Kidney glomerular epithelial cell (primary cell): ENCODE results near the gene ERVV-1.
A peak's percentile ranks its signal among the peaks of the same experiment; 100 is the strongest.
"Not testable (repeated sequence)": the region's sequence is repeated elsewhere in the genome, so short reads cannot be mapped to it uniquely, and the experiment has no call there.

Source experiments
- DNase-seq: peaks from one replicate; lab custom pipeline; 2025; lab: John Stamatoyannopoulos, UW

Gene ERVV-1, protein sequence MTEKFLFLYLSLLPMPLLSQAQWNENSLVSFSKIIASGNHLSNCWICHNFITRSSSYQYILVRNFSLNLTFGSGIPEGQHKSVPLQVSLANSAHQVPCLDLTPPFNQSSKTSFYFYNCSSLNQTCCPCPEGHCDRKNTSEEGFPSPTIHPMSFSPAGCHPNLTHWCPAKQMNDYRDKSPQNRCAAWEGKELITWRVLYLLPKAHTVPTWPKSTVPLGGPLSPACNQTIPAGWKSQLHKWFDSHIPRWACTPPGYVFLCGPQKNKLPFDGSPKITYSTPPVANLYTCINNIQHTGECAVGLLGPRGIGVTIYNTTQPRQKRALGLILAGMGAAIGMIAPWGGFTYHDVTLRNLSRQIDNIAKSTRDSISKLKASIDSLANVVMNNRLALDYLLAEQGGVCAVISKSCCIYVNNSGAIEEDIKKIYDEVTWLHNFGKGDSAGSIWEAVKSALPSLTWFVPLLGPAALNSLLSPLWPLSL

DNA sequence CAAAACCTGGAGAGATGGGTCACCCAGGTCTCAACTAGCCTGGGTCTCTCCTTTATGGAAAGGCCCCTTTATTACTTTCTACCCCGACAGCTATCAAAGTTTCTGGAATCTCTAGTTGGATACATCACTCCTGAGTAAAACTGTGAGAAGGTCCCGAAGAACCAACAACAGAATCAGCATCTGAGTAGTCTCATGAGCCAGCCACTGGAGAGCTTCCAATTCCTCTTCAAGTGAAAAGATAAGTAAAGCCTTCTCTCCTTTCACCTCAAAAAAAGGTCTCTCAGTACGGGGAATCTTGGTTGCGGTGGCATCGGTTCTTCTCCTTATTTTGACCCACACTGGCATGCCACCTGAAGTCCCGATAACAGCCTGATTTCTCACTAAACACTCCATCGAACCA lies at the start of gene ERVV-1:
ERVV-1 (plus strand) TSS at position 301 of the 400 bp plus-strand sequence. CDS start 170 bp downstream, outside the sequence.
- DNase-seq = no peak

DNA sequence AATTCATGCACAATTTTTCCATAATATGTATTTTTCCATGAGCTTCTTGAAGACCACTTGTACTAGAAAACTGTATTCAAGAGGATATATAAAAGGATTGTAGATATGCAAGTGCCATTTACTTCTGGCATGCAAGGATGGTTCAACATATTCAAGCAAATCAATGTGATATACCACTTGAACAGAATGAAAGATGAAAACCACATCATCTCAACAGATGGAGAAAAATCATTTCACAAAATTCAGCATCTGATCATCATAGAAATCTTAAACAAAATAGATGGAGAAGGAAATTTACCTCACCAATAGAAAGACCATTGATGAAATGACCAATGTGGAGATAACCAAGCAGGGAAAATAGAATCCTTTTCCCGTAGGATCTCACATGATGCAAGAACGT lies 45.9 kb upstream of the ERVV-1 start:
- DNase-seq = no peak

DNA sequence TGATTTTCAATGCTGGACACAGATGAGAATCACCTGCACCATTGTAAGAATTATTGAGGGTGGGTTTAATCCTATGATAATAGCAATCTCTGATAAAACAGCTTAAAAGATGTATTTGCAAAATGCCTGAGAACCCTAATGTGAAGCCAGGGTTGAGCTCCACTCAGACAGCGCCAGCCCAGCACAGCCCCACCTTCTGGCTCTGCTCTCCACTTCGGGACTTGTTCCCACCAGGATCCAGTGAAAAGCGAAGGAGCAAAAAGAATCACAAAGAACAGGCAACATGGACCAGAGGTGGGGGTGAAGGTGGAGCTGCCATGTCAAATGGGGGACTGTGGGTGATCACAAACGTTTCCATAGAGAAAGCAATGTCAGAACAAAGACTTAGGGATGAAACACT lies 32.4 kb upstream of the ERVV-1 start:
- DNase-seq = no peak

DNA sequence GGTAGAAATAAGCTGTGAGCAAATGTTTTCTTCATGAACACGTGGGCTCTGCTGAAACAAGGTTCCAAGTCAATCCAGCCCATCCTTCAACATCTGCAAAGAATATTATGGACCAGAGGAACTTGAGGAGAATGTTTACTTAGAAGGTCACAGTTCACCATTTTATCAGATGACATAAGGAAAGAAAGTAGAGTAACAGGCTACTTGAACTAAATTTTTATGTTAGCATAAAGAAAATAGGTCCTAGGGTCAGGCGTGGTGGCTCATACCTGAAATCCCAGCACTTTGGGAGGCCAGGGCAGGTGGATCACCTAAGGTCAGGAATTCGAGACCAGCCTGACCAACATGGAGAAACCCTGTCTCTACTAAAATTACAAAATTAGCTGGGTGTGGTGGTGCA lies 30.6 kb upstream of the ERVV-1 start:
- not testable (repeated sequence) for DNase-seq

DNA sequence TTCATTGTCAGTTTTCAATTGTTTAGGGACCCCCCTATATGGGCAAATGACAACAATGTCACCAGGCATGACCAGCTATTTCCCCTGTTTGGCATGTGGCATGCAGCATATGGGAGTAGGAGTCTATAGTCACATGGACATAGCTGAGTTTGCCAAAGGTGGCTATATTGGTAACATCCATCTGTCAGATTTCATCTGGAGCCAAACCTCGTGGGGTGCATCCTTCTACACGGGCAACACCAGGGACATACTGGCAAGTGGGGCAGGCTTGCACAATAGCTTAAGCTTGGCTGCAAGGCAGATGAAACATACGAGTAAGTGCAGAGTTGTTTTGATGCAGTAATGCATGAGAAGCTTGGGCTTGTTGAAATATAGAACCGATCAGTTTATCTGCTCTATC lies 26.5 kb upstream of the ERVV-1 start:
- no peak for DNase-seq

DNA sequence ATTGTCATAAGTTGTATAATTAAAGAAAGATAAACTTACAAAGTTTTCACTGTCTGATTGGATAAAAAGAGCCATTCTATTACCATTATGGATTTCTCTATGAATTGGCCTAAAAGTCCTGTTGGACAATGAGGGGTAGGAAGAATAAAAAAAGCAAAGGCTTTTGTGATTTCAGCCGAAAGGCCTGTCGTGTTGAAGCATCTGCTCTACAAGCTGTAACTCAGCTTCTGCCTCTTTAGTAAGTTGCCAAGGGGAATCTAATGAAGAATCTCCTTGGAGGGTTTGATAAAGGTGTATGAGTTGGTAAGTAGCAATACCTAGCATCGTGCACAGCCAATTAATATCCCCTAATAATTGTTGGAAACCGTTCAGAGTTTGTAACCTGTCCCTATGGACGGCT lies 25.2 kb upstream of the ERVV-1 start:
- no peak for DNase-seq

DNA sequence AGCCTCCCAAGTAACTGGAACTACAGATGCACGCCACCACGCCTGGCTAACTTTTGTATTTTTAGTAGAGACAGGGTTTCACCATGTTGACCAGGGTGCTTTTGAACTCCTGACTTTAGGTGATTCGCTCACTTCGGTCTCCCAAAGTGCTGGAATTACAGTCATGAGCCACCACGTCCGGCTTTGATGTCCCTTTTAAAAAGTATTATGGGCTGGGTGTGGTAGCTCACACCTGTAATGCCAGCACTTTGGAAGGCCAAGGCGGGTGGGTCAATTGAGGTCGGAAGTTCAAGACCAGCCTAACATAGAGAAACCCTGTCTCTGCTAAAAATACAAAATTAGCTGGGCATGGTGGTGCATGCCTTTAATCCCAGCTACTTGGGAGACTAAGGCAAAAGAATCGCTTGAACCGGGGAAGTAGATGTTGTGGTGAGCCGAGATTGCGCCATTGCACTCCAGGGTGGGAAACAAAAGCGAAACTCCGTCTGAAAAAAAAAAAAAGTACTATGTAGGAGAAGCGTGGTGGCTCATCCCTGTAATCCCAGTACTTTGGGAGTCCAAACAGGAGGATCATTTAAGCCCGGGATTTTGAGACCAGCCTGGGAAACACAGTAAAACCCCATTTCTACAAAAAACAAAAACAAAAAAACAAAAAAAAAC lies 22.8 kb upstream of the ERVV-1 start:
- DNase-seq = no peak

DNA sequence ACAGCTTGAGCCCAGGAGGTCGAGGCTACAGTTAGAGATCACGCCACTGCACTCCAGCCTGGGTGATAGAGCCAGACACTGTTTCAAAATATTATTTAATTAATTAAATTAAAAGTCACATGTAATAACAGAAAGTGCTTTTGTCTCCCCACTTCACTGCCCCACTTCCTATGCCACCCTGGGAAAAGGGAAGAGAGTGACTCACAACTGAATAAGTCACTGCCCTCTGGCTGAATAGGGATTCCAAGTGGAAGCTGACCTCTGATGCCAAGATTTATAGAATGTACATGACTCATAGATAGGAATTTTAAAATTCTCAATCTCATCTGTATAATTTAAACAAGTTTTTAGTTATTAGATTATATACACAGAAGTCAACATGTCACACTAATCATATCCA lies 22.2 kb upstream of the ERVV-1 start:
- DNase-seq = peak; percentile 53

DNA sequence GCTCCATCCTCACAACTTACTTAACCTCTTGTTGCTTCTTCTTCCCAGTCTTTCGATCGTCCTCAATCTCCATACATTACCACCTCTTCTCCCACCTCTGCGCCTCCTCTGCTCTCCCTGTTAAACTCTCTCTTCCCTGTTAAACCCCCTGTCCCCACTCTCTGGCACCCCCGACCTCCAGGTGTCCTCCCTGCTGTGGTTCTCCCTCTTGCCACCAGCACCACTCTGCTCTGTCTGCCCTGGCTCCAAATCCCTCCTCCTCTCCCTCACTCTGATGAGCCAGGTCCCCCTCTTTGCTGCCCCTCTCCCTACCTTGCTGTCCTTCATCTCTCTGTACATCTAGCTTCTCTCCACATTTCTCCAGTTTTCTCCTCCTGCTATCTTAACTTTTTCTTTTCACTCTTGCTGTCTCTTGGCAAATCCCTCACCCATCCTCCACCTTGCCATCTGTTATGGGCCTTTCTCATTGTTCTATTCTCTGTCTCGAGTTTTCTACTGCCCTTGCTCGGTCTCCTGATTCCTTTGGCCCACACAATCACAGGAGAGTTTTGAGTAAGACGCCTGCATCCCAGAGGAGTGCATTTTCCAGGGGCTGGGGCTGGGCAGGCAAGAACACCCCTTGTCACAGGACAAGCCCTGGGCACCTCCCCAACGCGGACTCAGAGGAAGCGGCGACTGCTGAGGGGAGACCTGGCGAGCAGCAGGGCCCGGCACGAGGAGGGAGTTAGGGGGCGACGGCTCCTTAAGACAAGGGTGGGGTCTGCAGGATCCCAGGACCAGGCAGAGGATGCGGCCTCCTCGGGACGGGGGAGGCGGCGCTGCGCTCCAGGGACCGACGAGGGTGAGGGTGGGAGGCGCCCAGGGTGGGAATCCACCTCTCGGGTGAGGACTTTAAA lies 21.4 kb upstream of the ERVV-1 start:
- DNase-seq = no peak

DNA sequence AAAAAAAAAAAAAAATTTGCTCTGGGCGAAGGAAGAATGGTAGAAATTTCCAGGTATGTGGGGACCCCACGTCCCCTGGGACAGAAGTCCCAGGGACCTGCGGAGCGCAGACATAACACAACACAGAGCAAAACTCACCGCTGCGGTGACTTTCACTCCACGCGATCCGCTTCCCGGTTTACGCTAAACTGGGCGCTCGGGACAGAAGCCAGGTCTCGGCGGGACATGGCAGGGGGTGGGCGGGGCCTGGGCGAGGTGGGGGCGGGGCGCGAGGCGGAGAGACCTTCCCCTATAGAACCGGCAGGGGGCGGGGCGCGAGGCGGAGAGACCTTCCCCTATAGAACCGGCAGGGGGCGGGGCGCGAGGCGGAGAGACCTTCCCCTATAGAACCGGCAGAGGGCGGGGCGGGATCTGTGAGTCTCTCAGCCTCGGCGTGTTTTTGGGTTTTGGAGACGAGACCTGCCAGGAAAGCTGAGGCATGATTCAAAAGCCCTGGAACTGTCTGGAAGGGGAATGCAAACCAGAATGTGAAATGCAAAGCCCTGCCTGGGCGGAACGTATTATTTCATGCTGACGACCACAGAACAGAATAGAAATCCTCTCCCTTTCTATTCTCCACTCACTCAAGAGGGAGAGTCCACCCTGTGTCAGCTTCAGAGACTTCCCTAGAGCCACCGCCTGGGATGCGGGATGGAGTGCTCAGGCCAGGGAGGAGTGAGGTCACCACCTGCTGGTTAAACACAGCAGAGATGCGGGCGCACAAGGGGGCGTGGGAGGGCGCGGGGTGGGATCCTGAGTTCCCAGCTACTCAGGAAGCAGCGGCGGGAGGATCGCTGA lies 20.2 kb upstream of the ERVV-1 start:
- DNase-seq = no peak

DNA sequence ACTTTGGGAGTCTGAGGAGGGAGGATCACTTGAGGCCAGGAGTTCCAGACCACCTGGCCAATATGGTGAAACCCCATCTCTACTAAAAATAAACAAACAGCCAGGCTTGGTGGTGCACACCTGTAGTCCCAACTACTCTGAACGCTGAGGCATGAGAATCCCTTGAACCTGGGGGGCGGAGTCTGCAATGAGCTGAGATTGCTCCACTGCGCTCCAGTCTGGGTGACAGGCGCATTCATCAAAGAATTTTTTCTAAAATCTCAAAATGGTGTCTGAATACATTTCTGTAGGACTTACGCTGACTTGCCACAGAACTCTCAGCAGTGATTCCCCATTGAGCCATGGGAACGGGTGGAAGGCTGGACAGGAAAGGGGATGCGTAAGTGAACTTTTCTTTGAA lies 18.0 kb upstream of the ERVV-1 start:
- DNase-seq = no peak

DNA sequence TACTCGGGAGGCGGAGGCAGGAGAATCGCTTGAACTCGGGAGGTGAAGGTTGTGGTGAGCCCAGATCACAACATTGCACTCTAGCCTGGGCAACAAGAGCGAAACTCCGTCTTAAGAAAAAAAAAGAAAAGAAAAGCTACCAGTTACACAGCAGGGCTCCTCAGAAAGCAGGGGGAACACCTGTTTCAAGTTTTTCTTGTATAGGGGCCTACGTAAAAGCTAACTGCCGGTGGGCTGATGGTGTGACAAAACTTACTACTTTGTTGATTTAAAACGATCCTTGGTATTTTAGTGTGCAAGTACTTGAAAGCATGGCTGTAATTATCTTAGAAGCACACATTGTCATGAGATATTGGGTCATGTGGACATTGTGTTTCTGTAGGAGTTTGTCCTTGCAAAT lies 15.7 kb upstream of the ERVV-1 start:
- no peak for DNase-seq

DNA sequence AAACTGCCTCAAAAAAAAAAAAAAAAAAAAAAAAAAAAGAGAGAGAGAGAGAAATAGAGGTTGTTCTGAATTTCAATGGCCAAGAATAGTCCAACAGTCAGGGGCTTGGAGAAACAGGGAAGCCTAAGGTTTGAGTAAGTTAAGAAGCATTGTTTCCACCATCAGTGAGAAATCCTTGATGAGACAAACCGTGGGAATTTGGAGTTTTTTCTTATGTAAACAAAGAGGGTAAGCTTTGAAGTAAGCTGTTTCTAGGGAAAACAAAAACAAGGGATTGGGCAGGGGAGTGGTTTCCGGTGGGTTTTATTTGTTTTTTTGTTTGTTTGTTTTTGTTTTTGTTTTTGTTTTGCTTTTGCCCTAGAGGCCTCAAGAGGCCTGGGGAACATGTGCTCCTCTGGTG lies 11.2 kb upstream of the ERVV-1 start:
- no peak for DNase-seq

DNA sequence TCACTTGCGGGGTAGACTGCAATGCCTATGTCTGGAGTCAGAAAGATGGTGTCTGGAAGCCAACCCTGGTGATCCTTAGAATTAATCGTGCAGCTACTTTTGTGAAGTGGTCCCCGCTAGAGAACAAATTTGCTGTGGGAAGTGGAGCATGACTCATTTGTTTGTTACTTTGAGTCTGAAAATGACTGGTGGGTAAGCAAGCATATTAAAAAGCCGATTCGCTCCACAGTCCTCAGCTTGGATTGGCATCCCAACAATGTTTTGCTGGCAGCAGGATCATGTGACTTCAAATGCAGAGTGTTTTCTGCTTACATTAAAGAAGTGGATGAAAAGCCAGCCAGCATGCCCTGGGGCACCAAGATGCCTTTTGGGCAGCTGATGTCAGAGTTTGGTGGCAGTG lies 9.5 kb upstream of the ERVV-1 start:
- DNase-seq = no peak

DNA sequence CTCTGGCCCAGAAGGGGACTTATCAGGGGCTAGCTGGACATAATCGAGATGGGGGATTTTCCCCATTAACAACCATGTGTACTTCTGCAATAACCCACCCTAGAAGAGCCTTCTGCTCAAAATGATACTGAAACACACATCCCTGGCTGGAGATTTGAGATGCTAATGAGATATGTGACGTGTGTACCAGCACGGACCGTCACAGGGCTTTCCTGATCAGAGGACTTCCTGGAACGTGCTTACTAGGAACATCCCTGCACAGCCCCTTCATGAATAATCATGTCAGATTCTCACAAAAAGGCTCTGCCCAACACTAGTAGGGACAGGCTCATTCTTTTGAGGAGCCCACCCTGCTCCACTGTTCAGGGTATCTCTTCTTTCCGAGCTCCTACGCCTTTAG lies 6.5 kb upstream of the ERVV-1 start:
- DNase-seq = no peak

DNA sequence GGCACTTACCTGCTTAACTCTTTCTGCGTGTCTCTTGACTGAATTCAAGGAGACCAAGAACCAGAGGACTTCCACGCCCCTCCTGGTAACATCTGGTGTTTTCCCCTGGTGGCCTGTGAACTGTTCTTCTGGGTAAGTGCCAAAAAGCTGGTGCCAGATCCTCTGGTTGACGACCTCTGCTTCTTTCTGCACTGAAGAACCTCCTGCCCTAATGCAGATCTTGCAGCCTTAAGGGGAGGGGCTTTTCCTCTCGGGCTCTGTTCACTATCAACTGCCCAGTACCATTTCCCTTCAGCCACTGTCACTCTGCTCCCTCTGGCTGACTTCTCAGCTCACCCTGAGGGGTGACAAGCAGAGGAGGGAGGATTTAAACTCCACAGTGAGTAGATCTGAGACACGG lies 6.1 kb upstream of the ERVV-1 start:
- DNase-seq = no peak

DNA sequence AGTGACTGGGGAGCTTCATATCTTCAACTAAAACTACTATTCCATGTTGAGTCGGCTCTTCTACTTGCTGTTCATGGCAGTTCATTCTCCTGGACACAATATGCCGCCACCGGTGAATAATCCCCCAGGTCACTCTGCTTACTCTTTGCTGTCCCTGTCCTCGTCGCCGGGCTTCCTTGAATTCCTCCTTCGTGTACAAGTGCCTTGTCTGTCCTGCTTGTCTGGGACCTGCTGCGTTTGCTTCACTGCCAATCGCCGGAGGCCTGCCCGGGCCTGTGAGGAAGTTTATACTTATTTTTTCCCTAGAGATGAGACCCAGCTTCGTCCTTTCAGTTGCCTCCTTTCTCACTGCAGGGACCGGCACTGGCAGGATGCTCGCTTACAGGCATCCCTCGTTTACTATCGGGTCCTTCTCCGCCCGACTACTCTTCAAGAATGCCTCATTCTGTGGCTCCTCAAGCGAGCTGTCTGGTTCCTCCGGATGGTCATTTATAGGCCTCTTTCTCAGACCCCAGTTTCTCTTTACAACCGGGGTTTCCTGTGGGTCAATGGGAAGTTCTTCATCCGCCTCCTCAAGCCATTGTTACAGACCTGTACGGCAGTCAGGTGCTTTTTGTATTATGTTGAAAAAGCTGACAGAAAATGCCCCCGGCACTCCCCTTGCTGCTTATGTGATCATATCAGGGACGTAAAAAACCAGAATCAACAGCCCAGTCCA lies 5.5 kb upstream of the ERVV-1 start:
- DNase-seq = no peak

DNA sequence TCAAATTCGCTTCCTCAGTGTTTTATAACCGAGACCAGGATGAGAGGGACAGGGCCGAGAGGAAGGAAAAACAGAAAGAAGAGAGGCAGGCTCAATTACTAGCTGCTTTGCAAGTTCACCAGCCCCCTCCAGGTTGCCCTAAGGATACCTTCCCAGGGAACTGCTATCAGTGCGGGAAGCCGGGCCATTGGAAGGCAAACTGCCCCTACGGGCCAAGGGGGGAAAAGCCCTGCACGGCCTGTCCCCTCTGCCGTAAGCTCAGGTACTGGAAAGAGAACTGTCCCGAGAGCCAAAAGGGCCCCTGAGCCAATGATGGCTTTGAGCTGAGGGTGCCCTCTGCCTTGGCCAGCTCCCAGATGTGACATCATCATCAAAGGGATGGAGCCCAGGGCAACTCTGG lies 3.2 kb upstream of the ERVV-1 start:
- DNase-seq = no peak

DNA sequence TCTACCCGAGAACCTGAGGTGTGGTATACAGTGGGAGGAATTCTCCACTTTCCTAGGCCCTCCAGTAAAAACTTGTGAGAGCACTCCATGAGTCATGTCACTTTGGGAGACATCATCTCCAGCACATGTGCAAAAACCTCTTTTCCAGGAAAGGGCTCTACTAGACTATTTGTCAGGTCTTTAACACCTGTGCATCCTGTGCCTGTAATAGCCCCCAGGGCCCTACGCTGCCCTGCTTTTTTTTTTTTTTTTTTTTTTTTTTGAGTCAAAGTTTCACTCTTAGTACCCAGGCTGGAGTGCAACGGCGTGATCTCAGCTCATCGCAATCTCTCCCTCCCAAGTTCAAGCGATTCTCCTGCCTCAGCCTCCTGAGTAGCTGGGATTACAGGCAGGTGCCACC lies 1.7 kb upstream of the ERVV-1 start:
- DNase-seq = no peak

DNA sequence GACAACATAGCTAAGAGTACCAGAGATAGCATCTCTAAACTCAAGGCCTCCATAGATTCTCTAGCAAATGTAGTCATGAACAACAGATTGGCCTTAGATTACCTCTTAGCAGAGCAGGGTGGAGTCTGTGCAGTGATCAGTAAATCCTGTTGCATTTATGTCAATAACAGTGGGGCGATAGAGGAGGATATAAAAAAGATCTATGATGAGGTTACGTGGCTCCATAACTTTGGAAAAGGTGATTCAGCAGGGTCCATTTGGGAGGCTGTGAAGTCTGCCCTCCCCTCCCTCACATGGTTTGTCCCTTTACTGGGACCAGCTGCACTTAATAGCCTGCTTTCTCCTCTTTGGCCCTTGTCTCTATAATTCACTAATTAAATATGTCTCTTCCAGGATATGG lies 1.4 kb downstream of the ERVV-1 start:
- DNase-seq = no peak

DNA sequence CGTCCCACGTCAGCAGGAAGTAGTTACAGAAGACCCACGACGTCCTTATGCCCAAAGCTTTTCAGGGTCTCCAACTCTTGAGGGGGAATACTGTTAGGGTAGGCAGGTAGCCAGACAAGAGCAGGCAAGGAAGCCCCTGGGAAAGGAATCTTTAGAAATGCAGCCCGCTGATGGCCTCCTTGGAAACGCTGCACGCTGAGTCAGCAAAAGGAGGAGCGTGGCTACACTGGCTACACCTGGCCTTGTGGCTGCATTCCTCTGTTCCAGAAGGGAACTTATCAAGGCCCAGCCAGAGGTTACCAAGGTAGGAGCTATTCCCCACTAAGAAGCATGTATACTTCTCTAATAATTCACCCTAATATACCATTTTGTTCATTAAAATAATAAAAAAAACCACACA lies 2.0 kb downstream of the ERVV-1 start:
- DNase-seq = no peak
